ENCODE results near the gene SYNE4. TPM values are rescaled to one million over a fixed set of nuclear protein-coding genes. Genes with fewer than 3 reads are reported as not detected.
"Not testable (repeated sequence)": the region's sequence is repeated elsewhere in the genome, so short reads cannot be mapped to it uniquely, and the experiment has no call there.

The SYNE4 gene
- total and polyA plus RNA-seq, 4 experiments from 2014 or later: 0.25 to 5.0 (median 4.8) TPM; not detected in 1

- DNase-seq: no peak
- ChIA-PET CTCF (ENCODE audit: partially characterized antibody) (interaction anchor here (0.7 to 1.4 kb wide), 3 partner anchors 17 to 41 kb away, joined by 3 to 4 read pairs (median 4); no protein-coding TSS in a partner anchor), POLR2A (ENCODE audit: partially characterized antibody) (no interaction called here)
- H3K4me1 Mint-ChIP-seq: peaks cover 2 to 7% (median 6%) of the 10 kb centered on the region in 4 donors
- H3K9me3 Mint-ChIP-seq: peaks cover 0 to 2% (median 0%) of the 10 kb centered on the region in 8 donors
- no peaks in the 10 kb centered on the region for H3K9me3 ChIP-seq (ENCODE audit: control insufficient read depth in 1 of 2, low read length in 2 of 2)
- H3K4me1 ChIP-seq (ENCODE audit: insufficient read depth, low read length): peaks cover 5% of the 10 kb centered on the region
- H3K27ac ChIP-seq (ENCODE audit: low read depth, low read length): no peak overlapping the region
- H3K27ac Mint-ChIP-seq: peak overlapping the region in 2 of 7 donors; percentile 27 to 73
- H3K27me3 ChIP-seq (ENCODE audit: insufficient read depth, low read length): peaks cover 18% of the 10 kb centered on the region
- peaks cover 26 to 32% of the 10 kb centered on the region in 2 donors for H3K27me3 Mint-ChIP-seq
- H3K36me3 ChIP-seq (ENCODE audit: insufficient read depth, low read length): no peaks in the 10 kb centered on the region
- intact Hi-C loops (cut with micrococcal nuclease): no loop called here
- no peaks in the 10 kb centered on the region for H3K36me3 Mint-ChIP-seq
- H3K4me3 ChIP-seq (ENCODE audit: low read length in 2 of 2): no peak overlapping the region
- H3K4me3 Mint-ChIP-seq: peak overlapping the region in 5 of 8 donors; percentile 15 to 52 (median 50)
Measured at GRCh38 chr19:35987571-35987896, 21.1 kb downstream of the SYNE4 start.

GRCh38 chr19:35986664-35987570 lies 21.7 kb downstream of the SYNE4 start:
- ChIA-PET CTCF (ENCODE audit: partially characterized antibody) (interaction anchor here (1.4 kb wide), 1 partner anchor 40 kb away, joined by 3 read pairs; no protein-coding TSS in a partner anchor), POLR2A (ENCODE audit: partially characterized antibody) (no interaction called here)
- Histone ChIP-seq H3K27me3 (ENCODE audit: insufficient read depth, low read length) (peaks cover 18% of the 10 kb centered on the region), H3K4me1 (ENCODE audit: insufficient read depth, low read length) (peaks cover 5% of the 10 kb centered on the region), H3K27ac (ENCODE audit: low read depth, low read length) (no peak overlapping the region), H3K4me3 (ENCODE audit: low read length in 2 of 2) (no peak overlapping the region), H3K9me3 (ENCODE audit: control insufficient read depth in 1 of 2, low read length in 2 of 2) (no peaks in the 10 kb centered on the region), H3K36me3 (ENCODE audit: insufficient read depth, low read length) (no peaks in the 10 kb centered on the region)
- Mint-ChIP-seq H3K9me3 (peaks cover 0 to 2% (median 0%) of the 10 kb centered on the region in 8 donors), H3K4me1 (peaks cover 2 to 7% (median 6%) of the 10 kb centered on the region in 4 donors), H3K36me3 (no peaks in the 10 kb centered on the region), H3K27ac (peak overlapping the region in 1 of 7 donors; percentile 27), H3K4me3 (peak overlapping the region; percentile 54 to 80 (median 76)), H3K27me3 (peaks cover 28 to 32% of the 10 kb centered on the region in 2 donors)
- intact Hi-C loops (cut with micrococcal nuclease): no loop called here
- peak in 1 of 5 donors; percentile 11 for DNase-seq

- CTCF ChIA-PET (ENCODE audit: partially characterized antibody): no interaction called here
- Histone ChIP-seq H3K4me3 (ENCODE audit: low read length in 2 of 2) (no peak overlapping the region), H3K27me3 (ENCODE audit: insufficient read depth, low read length) (peaks cover 18% of the 10 kb centered on the region), H3K4me1 (ENCODE audit: insufficient read depth, low read length) (peaks cover 5% of the 10 kb centered on the region), H3K36me3 (ENCODE audit: insufficient read depth, low read length) (no peaks in the 10 kb centered on the region), H3K9me3 (ENCODE audit: control insufficient read depth in 1 of 2, low read length in 2 of 2) (no peaks in the 10 kb centered on the region), H3K27ac (ENCODE audit: low read depth, low read length) (no peak overlapping the region)
- Mint-ChIP-seq H3K27me3 (peaks cover 28 to 32% of the 10 kb centered on the region in 2 donors), H3K4me1 (peaks cover 2 to 7% (median 6%) of the 10 kb centered on the region in 4 donors), H3K9me3 (peaks cover 0 to 2% (median 0%) of the 10 kb centered on the region in 8 donors), H3K4me3 (peak overlapping the region in 2 of 8 donors; percentile 62 to 63), H3K36me3 (no peaks in the 10 kb centered on the region), H3K27ac (no peak overlapping the region)
- POLR2A ChIA-PET (ENCODE audit: partially characterized antibody): no interaction called here
- no peak for DNase-seq
- intact Hi-C loops (cut with micrococcal nuclease): no loop called here
Measured at GRCh38 chr19:35986111-35986510, 22.5 kb downstream of the SYNE4 start.

GRCh38 chr19:35983177-35983576 lies 25.4 kb downstream of the SYNE4 start:
- Histone ChIP-seq H3K4me3 (ENCODE audit: low read length in 2 of 2) (no peak overlapping the region), H3K27me3 (ENCODE audit: insufficient read depth, low read length) (peaks cover 18% of the 10 kb centered on the region), H3K27ac (ENCODE audit: low read depth, low read length) (no peak overlapping the region), H3K4me1 (ENCODE audit: insufficient read depth, low read length) (peaks cover 5% of the 10 kb centered on the region), H3K9me3 (ENCODE audit: control insufficient read depth in 1 of 2, low read length in 2 of 2) (no peaks in the 10 kb centered on the region), H3K36me3 (ENCODE audit: insufficient read depth, low read length) (no peaks in the 10 kb centered on the region)
- no peaks in the 10 kb centered on the region for H3K36me3 Mint-ChIP-seq
- intact Hi-C loops (cut with micrococcal nuclease): no loop called here
- POLR2A ChIA-PET (ENCODE audit: partially characterized antibody): no interaction called here
- DNase-seq: no peak
- no peak overlapping the region for H3K27ac Mint-ChIP-seq
- no peak overlapping the region for H3K4me3 Mint-ChIP-seq
- peaks cover 34 to 35% of the 10 kb centered on the region in 2 donors for H3K27me3 Mint-ChIP-seq
- H3K4me1 Mint-ChIP-seq: peaks cover 2 to 7% (median 6%) of the 10 kb centered on the region in 4 donors
- CTCF ChIA-PET (ENCODE audit: partially characterized antibody): no interaction called here
- H3K9me3 Mint-ChIP-seq: peaks cover 0 to 2% (median 0%) of the 10 kb centered on the region in 8 donors

GRCh38 chr19:35980997-35981396 lies 27.6 kb downstream of the SYNE4 start:
- H3K27me3 Mint-ChIP-seq: peaks cover 27 to 30% of the 10 kb centered on the region in 2 donors

GRCh38 chr19:35978832-35979365 lies 29.7 kb downstream of the SYNE4 start:
- Mint-ChIP-seq H3K9me3 (no peaks in the 10 kb centered on the region), H3K4me3 (no peak overlapping the region), H3K27me3 (peaks cover 10 to 14% of the 10 kb centered on the region in 2 donors), H3K4me1 (no peaks in the 10 kb centered on the region), H3K27ac (no peak overlapping the region), H3K36me3 (no peaks in the 10 kb centered on the region)
- ChIA-PET POLR2A (ENCODE audit: partially characterized antibody) (no interaction called here), CTCF (ENCODE audit: partially characterized antibody) (interaction anchor here (1.5 kb wide), 1 partner anchor 32 kb away, joined by 3 read pairs; no protein-coding TSS in a partner anchor)
- no peak overlapping the region for H3K4me3 ChIP-seq (ENCODE audit: low read length in 2 of 2)
- H3K27ac ChIP-seq (ENCODE audit: low read depth, low read length): no peak overlapping the region
- intact Hi-C loops (cut with micrococcal nuclease): no loop called here
- H3K36me3 ChIP-seq (ENCODE audit: insufficient read depth, low read length): no peaks in the 10 kb centered on the region
- H3K4me1 ChIP-seq (ENCODE audit: insufficient read depth, low read length): no peaks in the 10 kb centered on the region
- no peaks in the 10 kb centered on the region for H3K9me3 ChIP-seq (ENCODE audit: control insufficient read depth in 1 of 2, low read length in 2 of 2)
- no peaks in the 10 kb centered on the region for H3K27me3 ChIP-seq (ENCODE audit: insufficient read depth, low read length)
- no peak for DNase-seq

More at GRCh38 chr19:35980997-35981396, 27.6 kb downstream of the SYNE4 start:
- intact Hi-C loops (cut with micrococcal nuclease); H3K36me3 Mint-ChIP-seq; POLR2A ChIA-PET (ENCODE audit: partially characterized antibody); H3K27ac ChIP-seq (ENCODE audit: low read depth, low read length); DNase-seq; H3K4me3 Mint-ChIP-seq; H3K9me3 Mint-ChIP-seq; H3K27ac Mint-ChIP-seq; H3K4me1 ChIP-seq (ENCODE audit: insufficient read depth, low read length); H3K4me3 ChIP-seq (ENCODE audit: low read length in 2 of 2); H3K4me1 Mint-ChIP-seq; H3K9me3 ChIP-seq (ENCODE audit: control insufficient read depth in 1 of 2, low read length in 2 of 2); H3K36me3 ChIP-seq (ENCODE audit: insufficient read depth, low read length): not testable (repeated sequence)
- CTCF ChIA-PET (ENCODE audit: partially characterized antibody): interaction anchor here (1.0 kb wide), 1 partner anchor 13 kb away, joined by 3 read pairs; no protein-coding TSS in a partner anchor
- peaks cover 12% of the 10 kb centered on the region for H3K27me3 ChIP-seq (ENCODE audit: insufficient read depth, low read length)

GRCh38 chr19:35978271-35978670 lies 30.3 kb downstream of the SYNE4 start:
- no peak overlapping the region for H3K27ac ChIP-seq (ENCODE audit: low read depth, low read length)
- H3K36me3 ChIP-seq (ENCODE audit: insufficient read depth, low read length): no peaks in the 10 kb centered on the region
- intact Hi-C loops (cut with micrococcal nuclease): no loop called here
- Mint-ChIP-seq H3K27ac (no peak overlapping the region), H3K36me3 (no peaks in the 10 kb centered on the region), H3K4me3 (no peak overlapping the region), H3K9me3 (no peaks in the 10 kb centered on the region), H3K4me1 (no peaks in the 10 kb centered on the region), H3K27me3 (peaks cover 5 to 13% of the 10 kb centered on the region in 2 donors)
- POLR2A ChIA-PET (ENCODE audit: partially characterized antibody): no interaction called here
- H3K9me3 ChIP-seq (ENCODE audit: control insufficient read depth in 1 of 2, low read length in 2 of 2): no peaks in the 10 kb centered on the region
- CTCF ChIA-PET (ENCODE audit: partially characterized antibody): no interaction called here
- no peaks in the 10 kb centered on the region for H3K27me3 ChIP-seq (ENCODE audit: insufficient read depth, low read length)
- no peak for DNase-seq
- H3K4me1 ChIP-seq (ENCODE audit: insufficient read depth, low read length): no peaks in the 10 kb centered on the region
- no peak overlapping the region for H3K4me3 ChIP-seq (ENCODE audit: low read length in 2 of 2)
